Endometrial microvascular endothelial cells (primary cell): ENCODE results near the gene ADD2. TPM values are rescaled to one million over a fixed set of nuclear protein-coding genes. Genes with fewer than 3 reads are reported as not detected.

Experiments used
- in situ Hi-C: cut with HindIII; loops from 2 replicates; pipeline ENCODE4 v1.10.0; 2017; ENCODE audit warnings: low sequenced_read_pairs, low pct_unique_long_range_greater_than_20kb; ENCODE audit errors: inconsistent ontology term
- total RNA-seq: library from RNA; depleted of rRNA; stranded (reverse); fragments of >200 nt; gene quantifications from one replicate; pipeline ENCODE4 v1.2.3, GENCODE V29; 2015; ENCODE audit errors: inconsistent ontology term

Gene ADD2
- total RNA-seq, 1 donor from 2014 or later: 0.74 TPM

DNA sequence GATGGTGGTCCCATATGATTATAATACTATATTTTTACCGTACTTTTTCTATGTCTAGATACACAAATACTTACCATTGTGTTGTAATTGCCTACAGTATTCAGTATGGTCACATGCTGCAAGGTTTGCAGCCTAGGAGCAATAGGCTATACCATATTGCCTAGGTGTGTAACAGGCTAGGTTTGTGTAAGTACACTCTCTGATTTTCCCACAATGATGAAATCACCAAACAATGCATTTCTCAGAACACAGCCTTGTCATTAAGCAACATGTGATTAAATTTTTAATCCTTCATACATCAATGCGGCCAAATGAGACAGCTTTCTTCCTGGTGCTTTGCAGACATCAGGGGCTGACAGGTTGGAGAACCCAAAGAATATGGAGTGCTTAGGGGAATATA is 37.3 kb downstream of the ADD2 start:
- in situ Hi-C loops: no loop called here

DNA sequence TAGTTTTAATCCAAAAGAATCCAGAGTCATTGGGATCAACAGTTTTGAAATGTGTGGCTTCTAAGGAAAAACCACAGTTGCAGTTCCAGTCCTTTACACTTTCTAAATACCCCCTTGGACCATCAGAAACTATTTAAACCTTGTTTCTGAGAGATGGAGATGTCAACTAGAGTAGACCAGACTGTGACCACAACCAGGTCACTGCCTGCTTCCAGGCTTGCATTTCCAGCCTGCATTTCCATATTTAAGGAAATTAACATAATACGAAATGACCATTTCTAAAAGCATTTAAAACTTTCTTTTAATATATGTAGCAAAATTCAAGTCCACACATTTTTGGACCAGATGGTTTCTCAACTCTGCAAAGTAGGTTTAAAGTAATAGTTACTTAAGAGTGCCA is 38.4 kb downstream of the ADD2 start:
- in situ Hi-C loops: no loop called here

DNA sequence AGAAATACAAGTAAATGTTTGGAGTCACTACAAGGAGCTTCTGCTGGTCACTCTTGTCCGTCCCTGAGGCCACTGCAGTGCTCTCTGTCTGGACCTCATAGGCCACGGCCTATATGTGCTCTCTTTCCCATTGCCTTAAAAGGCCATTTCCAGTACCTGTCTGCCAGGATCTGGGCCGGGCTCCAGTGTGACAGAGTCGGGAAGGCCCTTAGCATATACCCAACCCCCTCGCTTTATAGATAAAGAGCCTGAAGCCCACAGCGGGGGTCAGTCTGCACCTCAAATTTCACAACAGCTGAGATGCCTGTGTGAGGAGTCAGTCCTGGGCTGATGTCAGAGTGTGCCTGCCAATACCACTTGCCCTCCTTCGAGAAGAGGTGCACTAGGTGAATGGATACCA is 39.9 kb downstream of the ADD2 start:
- in situ Hi-C loops: no loop called here

DNA sequence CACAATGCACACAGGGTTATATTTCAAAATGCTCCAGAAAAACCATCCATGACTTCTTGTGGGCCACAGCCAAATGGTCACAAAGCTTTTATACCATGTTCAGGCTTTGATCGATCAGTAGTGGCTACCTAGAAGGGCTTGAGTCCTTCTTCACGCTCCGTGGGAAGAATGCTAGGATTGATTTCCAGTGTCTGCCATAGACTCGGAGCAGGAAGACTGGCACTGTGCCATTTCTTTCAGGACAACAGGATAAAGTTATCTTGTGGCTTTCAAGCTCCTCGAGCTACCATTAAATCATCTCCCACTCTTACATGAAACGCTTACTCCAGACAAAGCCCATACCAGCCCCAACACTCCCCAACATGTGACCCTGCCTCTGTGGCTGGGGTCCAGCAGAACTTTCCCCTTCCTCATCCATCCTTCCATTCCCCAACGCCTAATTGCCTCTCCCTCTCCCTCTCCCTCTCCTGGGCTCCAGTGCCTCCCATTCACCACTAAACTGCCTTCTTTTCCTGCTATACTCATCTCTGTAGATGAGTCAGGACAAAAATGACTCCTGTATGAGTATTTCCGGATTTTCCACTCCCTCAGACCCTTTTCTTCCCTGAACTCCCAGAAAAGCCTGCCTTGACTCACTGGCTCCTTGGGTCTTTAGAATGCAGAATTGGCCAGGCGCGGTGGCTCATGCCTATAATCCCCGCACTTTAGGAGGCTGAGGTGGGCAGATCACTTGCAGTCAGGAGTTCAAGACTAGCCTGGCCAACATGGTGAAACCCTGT is 40.9 kb downstream of the ADD2 start:
- in situ Hi-C loops: no loop called here

DNA sequence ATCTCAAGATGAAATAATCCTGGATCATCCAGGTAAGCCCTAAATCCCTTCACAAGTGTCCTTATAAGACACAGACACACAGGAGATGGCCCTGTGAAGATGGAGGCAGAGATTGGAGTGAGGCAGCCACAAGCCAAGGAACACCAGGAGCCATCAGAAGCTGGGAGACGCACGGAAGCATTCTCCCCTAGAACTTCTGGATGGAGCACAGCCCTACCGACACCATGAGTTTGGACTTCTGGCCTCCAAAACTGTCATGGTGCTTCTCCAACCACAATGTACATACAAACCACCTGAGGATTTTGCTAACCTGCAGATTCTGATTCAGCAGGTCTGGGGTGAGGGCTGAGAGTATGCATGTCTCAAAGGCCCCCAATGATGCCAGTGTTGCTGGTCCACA is 42.5 kb downstream of the ADD2 start:
- in situ Hi-C loops: no loop called here

DNA sequence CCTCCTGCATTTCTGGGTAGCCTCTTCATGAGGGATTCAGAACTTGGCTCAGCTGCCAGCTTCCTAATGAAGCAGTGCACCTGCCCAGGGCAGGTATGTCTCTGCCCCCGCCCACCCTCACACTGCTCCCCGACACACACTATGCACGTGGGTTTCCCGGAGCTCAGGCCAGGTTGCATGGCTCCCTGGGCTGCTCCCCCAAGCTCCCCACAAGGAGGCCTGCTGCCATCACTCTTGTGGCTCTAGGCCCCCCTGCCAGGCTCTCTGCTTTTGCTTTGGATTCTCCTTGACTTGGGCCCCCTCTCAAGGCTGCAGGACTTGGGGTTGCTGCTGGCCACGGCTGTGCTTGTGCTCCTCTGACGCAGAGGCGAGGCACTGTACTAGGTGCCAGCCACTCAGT is 43.6 kb downstream of the ADD2 start:
- in situ Hi-C loops: no loop called here

DNA sequence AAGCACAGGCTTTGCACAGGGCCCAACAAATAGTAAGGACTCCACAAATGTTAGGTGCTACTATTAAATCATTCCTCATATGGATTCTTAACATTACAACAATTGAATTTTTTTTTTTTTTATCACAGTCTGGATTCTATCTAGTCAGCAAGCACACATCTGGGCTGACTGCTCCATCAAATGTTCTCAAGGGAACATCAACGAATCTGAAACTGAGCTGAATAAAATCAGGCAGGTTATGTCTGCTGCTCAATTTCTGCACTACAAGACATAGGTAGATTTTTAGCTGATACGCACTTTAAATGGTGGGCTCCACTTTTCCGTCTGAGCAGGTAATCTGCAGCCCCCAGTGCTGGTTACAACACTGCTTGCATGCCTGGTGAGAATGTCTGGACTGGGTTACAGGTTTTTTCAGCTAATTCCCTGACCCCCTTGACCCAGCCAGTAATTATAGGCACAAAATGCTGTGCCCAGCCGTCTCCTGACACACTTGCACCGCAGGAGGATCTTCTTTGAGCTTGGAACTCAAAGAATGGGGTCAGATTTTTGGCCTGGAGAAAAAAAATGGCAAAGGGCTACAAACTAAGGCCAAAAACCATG is 44.6 kb downstream of the ADD2 start:
- in situ Hi-C loops: no loop called here

DNA sequence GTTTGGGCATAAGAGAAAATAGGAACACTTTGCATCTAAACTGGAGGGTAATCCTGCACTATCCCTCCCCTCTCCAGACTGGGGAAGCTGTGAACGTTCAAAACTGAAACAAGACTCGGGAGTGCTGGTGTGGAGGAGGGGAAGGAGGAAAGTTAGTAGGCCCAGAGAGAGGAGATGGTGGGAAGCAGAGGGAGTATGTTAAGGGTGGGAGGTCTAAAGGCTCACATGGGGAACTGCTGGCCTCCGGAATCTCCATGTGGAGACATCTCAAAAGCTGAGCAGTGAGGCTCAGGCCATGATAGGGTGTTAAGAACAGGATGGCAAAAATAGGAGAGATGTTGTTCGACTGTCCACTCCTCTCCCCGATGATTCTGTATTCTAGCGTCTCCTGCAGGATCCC is 47.9 kb downstream of the ADD2 start:
- in situ Hi-C loops: no loop called here

DNA sequence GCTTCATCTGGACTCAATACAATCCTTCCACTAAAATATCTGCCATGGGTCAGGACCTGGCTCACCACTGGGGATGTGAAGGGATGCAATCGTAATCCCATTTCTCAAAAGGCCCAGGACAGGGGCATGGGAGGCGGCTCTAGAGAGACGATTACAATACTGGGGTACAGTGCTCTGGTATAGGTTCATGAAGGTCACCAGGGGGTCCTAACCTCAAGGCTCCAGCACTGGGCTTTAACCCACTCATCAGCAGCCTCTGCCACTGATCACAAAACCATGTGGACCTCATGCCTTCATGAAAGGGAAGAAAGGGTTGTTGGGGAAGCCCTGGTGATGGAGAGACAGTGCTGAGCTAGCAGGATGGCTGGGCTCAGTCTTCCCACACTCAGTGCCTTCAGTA is 48.8 kb downstream of the ADD2 start:
- in situ Hi-C loops: no loop called here

DNA sequence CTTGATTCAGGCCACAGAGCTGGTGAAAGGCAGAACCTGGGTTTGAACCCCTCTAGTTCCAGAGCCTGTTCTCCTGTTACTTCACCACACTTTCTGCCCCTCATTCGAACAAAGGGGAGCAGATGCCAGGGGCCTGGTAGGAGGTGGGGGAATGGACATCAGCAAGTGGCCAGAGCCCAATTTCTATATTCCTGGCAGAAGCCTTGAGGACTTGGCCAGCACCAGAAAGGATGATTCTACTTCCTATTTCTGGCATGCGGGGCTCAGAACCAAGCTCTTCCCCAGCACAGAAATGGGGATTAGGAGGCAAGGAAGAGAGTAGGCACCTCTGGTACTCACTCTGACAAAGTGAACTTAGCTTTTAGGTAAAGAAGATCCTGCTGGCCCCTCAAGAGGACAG is 49.3 kb downstream of the ADD2 start:
- in situ Hi-C loops: no loop called here

DNA sequence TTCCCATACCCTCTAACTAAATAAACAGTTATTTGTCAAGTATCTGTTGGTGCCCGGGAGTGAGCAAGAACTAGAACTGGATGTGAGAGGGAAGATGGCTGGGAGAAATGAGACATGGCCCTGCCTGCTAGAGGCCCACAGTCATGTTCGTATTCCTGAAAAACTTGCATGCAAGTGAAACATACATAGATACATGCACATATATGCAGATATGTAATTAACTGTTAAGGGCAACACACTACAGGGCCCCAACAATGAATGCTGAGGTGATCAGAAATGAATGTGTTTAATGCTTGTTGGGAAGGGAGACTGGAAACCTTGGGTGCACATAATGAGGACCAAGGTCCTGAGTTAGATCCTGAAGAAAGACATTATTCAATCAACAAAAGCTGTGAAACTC is 49.8 kb downstream of the ADD2 start:
- in situ Hi-C loops: no loop called here

DNA sequence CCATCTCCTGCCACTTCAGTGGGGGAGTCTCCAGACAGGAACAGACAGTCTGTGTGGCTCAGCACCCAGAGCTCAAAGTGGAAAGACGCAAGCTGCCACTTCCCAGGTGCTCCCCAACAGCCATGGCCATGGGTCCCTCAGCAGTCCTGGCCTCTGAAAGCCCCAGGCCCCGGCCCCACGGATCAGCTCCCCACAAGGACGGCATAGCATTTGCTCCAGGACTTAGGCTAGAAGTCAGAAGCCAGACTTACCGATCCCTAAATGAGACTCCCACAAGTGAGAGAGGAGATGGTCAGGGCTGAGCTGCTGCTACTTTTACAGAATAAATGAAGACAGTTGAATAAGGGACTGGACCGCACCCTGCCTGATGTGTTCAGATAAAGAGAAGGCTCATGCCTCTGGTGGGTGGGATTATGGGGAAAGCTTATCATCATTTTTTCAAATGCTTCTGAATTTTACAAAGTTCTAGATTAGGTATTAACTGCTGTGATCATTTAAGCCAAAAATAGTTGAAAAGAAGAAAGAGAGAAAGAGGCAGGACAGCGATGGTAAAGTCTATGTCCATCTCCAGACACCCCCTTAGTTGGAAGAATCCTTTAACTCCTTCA is 50.5 kb downstream of the ADD2 start:
- in situ Hi-C loops: no loop called here

DNA sequence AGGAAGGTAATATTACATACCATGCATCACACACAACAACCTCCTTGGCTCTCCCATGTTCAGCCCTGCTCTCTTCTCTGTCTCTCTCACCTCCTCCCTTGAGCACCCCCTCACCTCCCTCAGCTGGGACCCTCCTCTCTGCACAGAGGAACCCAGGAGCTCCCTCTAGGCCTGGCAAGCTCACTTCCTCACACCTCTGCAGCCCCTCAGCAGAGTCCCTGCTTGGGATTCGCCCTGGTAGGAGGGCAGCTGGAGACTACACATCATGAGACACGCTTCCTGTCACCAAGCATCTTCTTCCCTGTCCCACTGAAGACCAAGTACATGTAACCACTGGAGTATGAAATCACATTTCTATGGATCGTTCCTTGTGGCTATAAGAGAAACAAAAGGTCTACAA is 51.0 kb downstream of the ADD2 start:
- in situ Hi-C loops: no loop called here

DNA sequence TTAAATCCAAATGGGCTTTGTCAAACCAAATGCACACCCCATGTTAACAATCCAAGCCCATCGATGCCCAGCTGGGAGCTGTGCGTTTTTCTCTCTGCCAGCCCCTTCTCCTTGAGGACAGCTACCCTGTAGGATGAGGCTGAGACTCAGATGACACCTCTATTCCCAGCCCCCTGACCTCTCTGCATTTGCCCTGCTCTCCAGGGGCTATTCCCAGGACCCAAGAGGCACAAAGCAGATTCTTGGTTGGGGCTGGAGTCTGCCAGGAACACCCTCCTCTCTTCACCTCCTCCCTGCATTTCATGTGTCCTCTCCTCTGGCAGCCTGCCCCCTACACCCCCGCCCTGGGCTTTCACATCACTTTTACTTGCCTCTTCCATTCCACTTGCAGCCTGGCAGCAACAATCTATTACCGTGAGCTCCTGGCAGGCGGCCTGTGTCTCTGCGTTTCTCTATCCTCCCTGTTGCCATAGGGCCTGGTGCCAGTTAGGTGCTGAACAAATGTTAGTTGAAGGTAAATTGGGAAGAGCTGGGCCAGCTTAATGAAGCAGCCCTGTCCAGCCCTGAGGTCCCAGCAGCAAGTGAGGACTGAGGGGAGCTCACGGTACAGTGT is 51.8 kb downstream of the ADD2 start:
- in situ Hi-C loops: no loop called here

DNA sequence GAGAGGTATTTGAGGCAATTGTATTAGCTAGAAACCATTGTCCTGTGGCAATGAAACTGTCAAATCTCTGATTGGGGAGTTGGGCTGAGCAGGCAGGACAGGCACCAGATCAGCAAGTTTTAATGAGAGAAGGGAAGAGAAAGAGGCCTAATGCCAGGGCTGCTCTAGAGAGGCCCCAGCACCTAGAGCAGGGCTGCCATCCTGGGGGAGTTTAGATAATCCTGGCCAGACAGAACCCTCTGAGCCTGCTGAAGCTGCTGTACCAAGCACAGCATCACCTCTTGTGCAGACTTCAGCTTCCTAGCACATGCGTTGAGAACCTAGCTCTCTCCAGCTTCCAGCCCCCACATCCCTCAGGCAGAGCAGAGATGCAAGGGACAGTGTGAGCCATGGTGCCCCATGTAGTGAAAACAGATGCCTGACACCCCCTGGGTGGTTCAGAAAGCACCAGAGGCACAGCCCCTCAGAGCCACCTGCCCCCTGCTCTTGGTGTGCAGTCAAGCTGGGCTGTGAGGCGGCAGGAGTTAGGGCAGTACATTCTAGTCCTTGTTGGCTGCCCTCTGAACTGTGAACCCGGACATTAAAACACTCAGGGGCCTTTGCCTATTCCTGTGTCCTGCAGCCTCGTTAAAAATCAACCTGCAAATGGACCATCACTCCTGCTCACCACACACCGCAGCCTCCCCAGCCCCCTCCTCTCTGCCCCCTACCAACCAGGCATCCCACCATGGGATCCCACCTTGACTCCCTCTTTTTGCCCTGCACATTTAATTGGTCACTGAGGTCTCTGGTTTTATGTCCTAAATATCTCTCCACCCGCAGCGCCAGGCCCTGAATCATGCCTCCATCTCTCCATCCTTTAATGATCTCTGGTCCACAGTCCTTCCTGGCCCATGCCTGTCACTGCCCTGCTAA is 52.7 kb downstream of the ADD2 start:
- in situ Hi-C loops: no loop called here

DNA sequence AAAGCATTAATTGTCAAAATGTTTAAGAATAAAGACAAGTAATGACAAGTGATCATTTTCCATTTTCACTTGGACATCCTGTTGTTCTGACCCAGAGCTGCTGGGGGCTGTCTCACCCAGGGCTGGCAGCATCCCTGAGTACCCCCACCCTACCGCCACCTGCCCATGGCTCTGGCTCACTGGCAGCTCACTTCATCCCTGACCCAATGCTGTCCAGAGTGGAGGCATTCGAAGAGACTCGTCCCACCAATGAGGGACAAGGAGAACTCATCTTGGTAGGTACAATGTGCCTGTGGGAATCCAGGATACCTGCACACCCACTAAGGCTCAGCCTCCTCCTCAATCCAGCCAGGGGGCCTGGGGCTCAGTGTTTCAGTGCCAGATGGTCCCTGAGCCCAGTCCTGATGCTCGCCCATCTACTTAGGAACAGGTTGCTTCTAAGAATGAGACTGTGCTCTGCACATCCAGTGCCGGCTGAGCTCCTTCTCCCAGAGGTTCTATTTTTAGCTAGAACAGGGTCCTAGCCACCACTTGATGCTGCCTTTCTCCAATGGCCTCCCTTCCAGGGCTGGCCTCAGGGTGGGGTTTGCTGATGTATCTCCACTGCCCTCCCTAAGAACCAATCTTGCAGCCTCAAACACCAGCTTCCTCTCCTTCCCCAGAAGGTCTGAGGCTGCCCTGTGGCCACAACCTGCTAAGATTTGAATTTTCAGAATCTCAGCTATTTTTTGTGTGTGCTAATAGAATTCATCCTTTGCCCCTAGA is 53.7 kb downstream of the ADD2 start:
- in situ Hi-C loops: no loop called here

DNA sequence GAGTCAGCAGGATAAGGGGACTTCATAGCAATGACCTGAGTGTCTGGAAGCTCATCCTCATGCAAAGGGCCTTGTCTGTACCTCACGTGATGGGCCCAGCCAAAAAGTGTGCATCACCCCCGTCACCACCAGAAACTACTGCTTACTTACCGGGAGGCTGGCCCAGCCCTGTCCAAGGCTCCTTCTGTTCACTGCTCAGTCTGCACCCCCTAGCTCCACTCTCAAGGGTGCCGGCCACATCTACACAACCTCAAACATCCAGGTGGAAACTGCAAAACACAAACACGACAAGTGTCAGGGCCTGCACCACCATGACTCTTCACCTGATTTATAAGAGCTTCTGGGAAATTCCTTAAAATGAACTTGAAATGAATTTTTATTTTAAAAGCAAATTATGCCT is 55.1 kb downstream of the ADD2 start:
- in situ Hi-C loops: no loop called here

DNA sequence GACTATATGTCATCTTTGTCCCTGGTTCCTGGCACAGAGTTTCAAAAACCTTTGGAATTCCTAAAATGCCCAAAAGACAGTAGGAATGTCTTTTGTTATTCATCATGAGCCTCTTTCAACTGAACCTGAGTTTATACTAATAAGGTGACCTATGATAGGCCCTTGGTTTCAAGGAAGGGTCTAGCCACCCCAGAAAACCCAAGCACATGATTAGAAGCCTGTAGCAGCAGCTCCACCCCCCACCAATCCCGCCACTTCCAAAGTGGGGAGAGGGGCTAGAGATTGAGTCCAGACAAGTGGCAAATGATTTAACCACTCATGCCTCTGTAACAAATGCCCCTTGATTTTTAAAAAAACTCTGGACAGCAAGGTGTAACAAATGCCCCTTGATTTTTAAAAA is 56.8 kb downstream of the ADD2 start:
- in situ Hi-C loops: no loop called here
